Measurements from ENCODE around the gene ANKRD26.

Gene ANKRD26

GRCh38 chr10:27019827-27020226 is 80.5 kb downstream of the ANKRD26 start:
- peak; percentile 9 for DNase-seq (ENCODE audit: low spot score)

GRCh38 chr10:26997610-26998009 is 102.7 kb downstream of the ANKRD26 start:
- no peak for DNase-seq (ENCODE audit: low spot score)

DNA sequence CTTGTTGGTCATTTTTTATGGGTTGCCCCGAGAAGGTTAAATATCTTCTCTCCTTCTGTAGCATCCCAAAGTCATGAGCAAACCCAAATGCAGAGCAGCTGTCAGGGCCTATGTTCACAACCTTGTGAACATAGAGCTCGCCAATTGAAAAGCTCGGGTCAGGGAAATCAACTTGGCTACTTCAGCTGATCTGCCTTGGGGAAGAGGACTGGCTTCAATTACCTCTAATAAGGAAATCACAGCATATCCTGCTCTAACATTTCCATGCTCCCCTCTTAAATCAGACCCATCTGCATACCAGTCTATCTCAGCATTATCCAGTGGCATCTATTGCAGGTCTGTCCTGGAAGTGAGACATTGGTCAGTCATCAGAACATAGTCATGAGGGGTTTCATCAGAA is 105.6 kb downstream of the ANKRD26 start:
- DNase-seq (ENCODE audit: low spot score), result no peak

- no peak for DNase-seq (ENCODE audit: low spot score)
These were observed 112.4 kb downstream of the ANKRD26 start for GRCh38 chr10:26987851-26988250.

DNA sequence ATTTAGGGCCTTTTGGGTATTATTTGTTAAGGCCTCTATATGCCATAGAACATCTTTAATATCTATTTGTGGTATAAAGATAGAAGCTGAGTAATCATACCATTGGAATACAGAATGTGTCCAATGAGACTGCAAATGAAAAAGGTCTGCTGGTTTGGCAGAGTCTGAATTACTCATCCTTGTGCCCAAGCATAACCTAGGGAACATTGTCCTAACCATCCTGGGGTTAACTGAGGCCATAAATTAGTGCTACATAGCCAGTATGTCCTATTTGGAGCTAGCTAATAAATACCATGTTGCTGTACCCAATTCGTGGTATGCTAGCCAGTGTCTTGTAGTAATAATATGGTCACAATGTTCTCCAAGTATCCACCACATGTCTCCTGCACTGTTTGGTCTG is 117.1 kb downstream of the ANKRD26 start:
- no peak for DNase-seq (ENCODE audit: low spot score)

DNA sequence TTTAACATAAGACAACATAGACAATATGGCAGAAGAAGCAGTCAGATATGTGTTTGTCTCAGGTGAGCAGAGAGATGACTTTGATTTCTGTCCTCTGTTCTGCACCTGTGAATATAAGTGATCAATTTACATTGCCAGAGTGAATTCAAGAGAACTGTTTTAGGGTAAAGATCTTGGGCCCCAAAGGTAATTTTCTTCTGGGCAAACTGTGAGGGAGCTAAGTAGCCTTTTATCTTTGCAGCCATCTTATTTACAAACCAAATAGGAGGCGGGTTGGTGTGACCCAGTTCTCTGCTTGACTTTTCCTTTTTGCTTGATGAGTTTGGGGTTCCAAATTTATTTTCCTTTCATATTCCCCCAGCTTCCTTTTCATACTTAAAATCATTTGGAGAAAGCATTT is 118.2 kb downstream of the ANKRD26 start:
- no peak for DNase-seq (ENCODE audit: low spot score)

DNA sequence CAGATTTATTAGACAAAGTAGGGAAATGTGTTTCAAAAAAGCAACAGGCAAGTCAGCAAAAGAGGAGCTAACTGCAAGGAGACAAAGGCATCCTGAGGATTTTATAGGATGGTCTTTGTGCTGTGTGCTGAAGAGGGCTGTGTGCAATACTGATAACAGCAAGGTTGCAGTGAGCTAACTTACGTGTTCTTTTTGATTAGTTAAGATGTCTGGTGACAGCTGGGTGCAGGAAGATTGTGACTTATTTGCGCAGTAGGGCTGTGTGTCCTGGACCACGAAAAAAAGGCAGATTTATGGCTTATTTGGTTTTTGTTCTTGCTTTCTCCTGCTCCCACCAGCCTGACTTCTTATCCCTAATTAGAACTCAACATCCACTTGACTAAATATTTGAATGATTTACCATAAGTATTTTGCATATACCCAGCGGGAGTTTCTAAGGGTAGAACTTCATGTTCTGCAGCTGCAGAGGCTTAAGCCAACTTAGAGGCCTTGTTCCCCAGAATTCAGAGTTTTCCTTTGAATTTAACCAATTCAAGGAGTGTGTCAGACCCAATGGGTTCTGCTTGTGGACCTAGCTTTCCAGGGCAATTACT is 119.0 kb downstream of the ANKRD26 start:
- DNase-seq (ENCODE audit: low spot score), result no peak

DNA sequence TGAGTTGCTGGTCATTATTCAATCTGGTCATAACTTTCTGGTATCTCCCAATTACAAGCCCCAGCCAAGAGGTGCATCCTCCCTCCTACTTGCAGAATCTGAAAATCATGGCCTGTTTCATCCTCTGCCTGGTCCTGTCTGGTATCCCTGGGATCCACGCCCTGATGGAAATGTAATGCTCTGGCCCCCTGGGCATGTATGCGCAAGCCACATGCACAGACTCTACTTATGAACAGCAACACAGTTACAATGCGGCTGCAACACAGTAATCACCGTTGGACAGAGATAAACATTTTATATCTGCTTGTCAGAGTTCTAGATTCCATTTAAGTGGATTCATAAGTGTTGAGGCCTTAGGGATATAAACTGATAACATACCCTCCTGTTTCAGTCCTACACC is 121.8 kb downstream of the ANKRD26 start:
- no peak for DNase-seq (ENCODE audit: low spot score)

- DNase-seq (ENCODE audit: low spot score), result no peak
These were observed 122.7 kb downstream of the ANKRD26 start for GRCh38 chr10:26977635-26978034.

DNA sequence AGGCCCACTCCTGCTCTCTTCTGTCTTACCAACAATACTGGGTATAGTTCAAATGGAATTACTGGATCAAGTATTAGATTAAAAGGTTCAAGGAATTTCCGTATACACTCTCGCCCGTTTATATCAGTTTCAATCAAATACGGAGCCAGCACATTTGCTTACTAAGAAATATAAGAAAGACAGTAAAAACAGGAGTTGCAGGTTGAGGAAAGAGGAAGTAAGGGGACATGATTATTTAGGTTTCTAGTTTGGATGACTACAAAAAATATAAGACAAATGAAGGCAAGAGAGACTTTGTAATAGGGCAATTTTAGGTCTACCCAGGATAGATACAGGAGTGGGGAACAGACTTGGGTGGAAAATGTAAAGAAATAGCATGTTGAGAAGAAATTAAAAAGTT is 129.6 kb downstream of the ANKRD26 start:
- no peak for DNase-seq (ENCODE audit: low spot score)

GRCh38 chr10:26969145-26969926 is 131.0 kb downstream of the ANKRD26 start:
- DNase-seq (ENCODE audit: low spot score), result no peak

- DNase-seq (ENCODE audit: low spot score), result no peak
These were observed 137.5 kb downstream of the ANKRD26 start for GRCh38 chr10:26962835-26963234.

DNA sequence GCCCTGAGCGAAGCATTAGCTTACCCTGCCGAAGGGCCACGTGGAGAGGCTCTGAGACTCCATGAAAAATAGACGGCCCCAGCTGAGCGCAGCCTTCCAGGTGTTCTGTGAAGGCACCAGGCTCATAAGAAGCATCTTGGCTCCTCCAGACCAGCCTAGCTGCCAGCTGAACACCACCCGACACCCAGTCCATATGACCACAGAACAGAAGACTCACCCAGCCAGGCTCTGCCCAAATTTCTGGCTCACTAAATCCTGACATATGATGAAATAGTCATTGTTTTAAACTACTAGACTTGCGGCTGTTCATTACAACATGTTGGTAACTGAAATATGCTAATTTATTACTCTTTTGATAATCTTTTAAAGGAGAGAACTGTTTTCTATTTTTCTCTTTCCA is 140.0 kb downstream of the ANKRD26 start:
- no peak for DNase-seq (ENCODE audit: low spot score)

DNA sequence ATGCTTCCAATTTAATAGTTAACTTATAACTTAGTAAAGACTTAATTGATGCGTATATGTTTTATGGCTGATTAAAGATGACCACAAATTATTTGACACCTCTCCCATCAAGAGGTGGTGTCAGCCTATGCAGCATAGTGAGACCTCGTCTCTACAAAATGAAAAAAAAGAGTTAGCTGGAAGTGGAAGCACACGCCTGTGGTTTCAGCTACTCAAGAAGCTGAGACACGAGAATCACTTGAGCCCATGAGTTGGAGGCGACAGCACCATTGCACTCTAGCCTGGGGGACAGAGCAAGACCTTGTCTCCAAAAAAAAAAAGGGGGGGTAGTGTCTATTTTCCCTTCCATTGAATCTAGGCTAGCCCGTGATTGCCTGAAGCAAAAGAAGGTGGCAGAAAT is 140.5 kb downstream of the ANKRD26 start:
- no peak for DNase-seq (ENCODE audit: low spot score)

Data from cerebellar cortex (tissue), 1 donor.